ENCODE measurements around the gene WDR27.
A peak's percentile ranks its signal among the peaks of the same experiment; 100 is the strongest.

DNA sequence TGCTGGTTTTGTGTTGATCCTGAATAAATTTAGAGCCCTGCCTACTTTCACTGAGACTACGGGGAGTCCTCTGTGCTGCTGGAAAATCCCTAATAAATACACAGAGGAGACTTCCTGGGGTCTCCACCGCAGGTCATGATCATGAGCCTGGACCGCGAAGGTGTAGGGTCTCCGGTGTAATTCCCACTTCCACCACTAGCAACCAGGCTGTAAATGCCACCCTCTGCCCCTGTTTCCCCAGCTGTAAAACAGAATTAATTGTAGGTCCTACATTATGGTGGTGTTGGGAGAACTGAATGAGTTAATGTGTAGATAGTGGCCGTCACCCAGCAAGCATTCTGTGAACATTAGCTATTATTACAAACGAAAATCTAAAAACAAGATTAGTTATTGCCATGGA, 256.6 kb downstream of the WDR27 start:
- TF ChIP-seq, protein P1, sequence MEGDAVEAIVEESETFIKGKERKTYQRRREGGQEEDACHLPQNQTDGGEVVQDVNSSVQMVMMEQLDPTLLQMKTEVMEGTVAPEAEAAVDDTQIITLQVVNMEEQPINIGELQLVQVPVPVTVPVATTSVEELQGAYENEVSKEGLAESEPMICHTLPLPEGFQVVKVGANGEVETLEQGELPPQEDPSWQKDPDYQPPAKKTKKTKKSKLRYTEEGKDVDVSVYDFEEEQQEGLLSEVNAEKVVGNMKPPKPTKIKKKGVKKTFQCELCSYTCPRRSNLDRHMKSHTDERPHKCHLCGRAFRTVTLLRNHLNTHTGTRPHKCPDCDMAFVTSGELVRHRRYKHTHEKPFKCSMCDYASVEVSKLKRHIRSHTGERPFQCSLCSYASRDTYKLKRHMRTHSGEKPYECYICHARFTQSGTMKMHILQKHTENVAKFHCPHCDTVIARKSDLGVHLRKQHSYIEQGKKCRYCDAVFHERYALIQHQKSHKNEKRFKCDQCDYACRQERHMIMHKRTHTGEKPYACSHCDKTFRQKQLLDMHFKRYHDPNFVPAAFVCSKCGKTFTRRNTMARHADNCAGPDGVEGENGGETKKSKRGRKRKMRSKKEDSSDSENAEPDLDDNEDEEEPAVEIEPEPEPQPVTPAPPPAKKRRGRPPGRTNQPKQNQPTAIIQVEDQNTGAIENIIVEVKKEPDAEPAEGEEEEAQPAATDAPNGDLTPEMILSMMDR (IDR thresholded peaks at IDR 0.05; ENCODE audit: low read depth, low read length) = peak; percentile 10
- TF ChIP-seq POLR2A (IDR thresholded peaks at IDR 0.05; ENCODE audit: extremely low read depth, insufficient read length) = no peak
- no peak for TF ChIP-seq MAX (IDR thresholded peaks at IDR 0.05; ENCODE audit: low read depth, low read length)
- TF ChIP-seq MYC (IDR thresholded peaks at IDR 0.05; ENCODE audit: low read depth, low read length) = no peak
